Muscle layer of duodenum (tissue), 2 donors: ENCODE measurements around the gene HOMER2.

Experiments used
- H3K27ac ChIP-seq: one replicate; pipeline ENCODE4 v1.7.0; 2013; ENCODE audit warnings: mild to moderate bottlenecking, low read length
- H3K27me3 ChIP-seq: one replicate; pipeline ENCODE4 v1.7.0; 2013; ENCODE audit warnings: low read depth, mild to moderate bottlenecking, control low read depth, low read length
- H3K36me3 ChIP-seq, 2 donors: one replicate each; pipeline ENCODE4 v1.7.0; 2013; ENCODE audit warnings: low read length in 2 of 2, control low read depth in 1 of 2, mild to moderate bottlenecking in 1 of 2; ENCODE audit not compliant: insufficient read depth in 2 of 2, control insufficient read depth in 1 of 2
- H3K4me1 ChIP-seq, 2 donors: one replicate each; pipeline ENCODE4 v1.7.0; 2013; ENCODE audit warnings: low read length in 2 of 2, mild to moderate bottlenecking in 2 of 2, control low read depth in 1 of 2, moderate library complexity in 1 of 2; ENCODE audit not compliant: insufficient read depth in 2 of 2, control insufficient read depth in 1 of 2
- H3K4me3 ChIP-seq, 2 donors: one replicate each; pipeline ENCODE4 v1.7.0; 2013; ENCODE audit warnings: low read length in 2 of 2, low read depth in 1 of 2, mild to moderate bottlenecking in 1 of 2
- H3K9me3 ChIP-seq, 2 donors: one replicate each; pipeline ENCODE4 v1.7.0; 2013; ENCODE audit warnings: low read length in 2 of 2, control low read depth in 1 of 2, mild to moderate bottlenecking in 1 of 2; ENCODE audit not compliant: control insufficient read depth in 1 of 2
- donor health status: healthy.

HOMER2 gene

DNA sequence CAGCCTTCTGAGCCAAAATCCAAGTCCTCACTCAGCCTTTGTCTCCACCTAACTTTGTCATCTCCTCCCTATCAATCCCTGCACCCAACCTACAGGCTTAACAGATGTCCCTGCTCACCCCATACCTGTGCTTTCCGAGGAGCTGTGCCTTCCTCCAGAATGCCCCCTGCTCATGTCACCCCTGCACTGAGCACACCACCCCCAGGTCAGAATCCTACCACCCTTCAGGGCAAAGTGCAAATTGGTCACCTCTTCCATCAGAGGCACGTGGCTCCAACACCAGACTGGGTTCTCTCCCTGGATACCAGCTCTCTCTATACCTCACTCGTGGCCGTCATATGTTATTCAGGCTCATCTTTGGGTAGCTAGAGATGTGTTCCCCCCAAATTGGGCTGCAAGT lies 29.8 kb downstream of the HOMER2 start:
- H3K27me3 ChIP-seq, result no peaks in the 10 kb centered on the region
- H3K4me1 ChIP-seq, result no peaks in the 10 kb centered on the region
- H3K36me3 ChIP-seq, result no peaks in the 10 kb centered on the region
- no peak overlapping the region for H3K27ac ChIP-seq
- H3K9me3 ChIP-seq, result no peaks in the 10 kb centered on the region
- H3K4me3 ChIP-seq, result no peak overlapping the region

DNA sequence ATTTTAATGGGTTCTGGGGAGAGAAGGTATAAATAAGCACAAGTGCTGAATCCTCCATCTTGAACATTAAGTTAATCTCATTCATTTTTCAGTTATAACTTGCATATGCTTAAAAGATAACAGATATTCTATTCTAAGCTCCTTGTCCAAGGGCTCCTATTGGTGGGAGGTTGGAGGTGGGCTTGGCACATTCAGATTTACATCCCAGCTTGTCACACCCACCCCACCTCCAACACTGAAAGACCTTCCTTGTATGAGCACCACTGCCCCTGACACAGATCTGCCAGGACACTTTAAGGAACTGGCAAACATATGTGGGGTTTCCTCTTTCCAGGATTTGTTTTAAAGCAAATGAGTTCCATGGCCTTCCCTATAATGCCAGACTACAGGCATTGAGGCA lies 30.6 kb downstream of the HOMER2 start:
- H3K4me1 ChIP-seq, result no peaks in the 10 kb centered on the region
- H3K9me3 ChIP-seq, result no peaks in the 10 kb centered on the region
- H3K27ac ChIP-seq, result no peak overlapping the region
- H3K36me3 ChIP-seq, result no peaks in the 10 kb centered on the region
- H3K27me3 ChIP-seq, result no peaks in the 10 kb centered on the region
- no peak overlapping the region for H3K4me3 ChIP-seq

DNA sequence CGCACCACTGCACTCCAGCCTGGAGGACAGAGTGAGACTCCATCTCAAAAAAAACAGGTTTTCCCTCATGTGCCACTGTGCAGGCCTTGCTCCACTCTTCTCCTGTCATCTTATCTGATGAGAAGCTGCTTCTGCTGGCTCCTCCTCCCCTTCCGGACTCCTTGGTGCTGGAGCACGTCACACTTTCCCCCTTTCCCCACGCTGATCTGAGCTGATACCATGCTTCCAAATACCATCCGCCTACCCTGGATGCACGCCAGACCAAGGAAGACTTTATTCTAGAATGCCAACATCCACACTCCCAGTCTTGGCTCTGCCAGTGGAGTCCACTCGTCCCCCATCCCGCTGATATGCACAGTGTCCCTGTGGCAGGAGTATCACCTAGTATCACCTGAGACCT lies 31.3 kb downstream of the HOMER2 start:
- Histone ChIP-seq H3K9me3 (no peaks in the 10 kb centered on the region), H3K27ac (no peak overlapping the region), H3K27me3 (no peaks in the 10 kb centered on the region), H3K4me3 (no peak overlapping the region), H3K36me3 (no peaks in the 10 kb centered on the region), H3K4me1 (no peaks in the 10 kb centered on the region)

DNA sequence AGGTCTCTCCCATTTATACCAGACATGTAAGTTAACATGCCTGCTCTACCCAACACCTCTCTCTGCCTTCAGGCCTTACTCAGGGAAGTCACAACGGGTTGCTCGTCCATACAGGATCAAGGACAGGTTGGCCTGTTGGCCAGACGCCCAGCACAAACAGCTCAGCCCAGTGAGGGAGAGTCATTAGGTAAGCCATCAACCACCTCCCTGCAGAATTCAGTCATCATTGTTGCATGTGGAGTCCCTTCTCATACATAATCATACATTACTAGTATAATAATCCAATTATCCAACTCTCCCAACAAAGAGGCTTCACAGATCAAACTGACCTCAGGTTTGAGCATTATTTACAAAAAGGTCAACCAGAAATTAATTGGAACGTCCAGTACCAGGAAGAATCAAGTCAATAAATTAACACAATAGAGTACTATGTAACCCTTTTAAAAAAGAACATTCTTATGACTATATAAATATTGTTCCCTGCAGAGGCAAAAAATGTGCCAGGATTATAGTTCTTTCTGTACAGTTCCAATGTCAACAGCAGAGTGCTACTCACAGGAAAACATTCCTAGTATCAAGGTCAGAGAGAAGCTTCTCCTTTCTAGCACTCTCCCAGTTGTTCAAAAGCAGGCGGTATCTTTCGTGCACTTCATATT lies 33.2 kb downstream of the HOMER2 start:
- H3K9me3 ChIP-seq, result no peaks in the 10 kb centered on the region
- H3K27me3 ChIP-seq, result no peaks in the 10 kb centered on the region
- no peak overlapping the region for H3K4me3 ChIP-seq
- no peaks in the 10 kb centered on the region for H3K36me3 ChIP-seq
- H3K27ac ChIP-seq, result no peak overlapping the region
- H3K4me1 ChIP-seq, result no peaks in the 10 kb centered on the region

DNA sequence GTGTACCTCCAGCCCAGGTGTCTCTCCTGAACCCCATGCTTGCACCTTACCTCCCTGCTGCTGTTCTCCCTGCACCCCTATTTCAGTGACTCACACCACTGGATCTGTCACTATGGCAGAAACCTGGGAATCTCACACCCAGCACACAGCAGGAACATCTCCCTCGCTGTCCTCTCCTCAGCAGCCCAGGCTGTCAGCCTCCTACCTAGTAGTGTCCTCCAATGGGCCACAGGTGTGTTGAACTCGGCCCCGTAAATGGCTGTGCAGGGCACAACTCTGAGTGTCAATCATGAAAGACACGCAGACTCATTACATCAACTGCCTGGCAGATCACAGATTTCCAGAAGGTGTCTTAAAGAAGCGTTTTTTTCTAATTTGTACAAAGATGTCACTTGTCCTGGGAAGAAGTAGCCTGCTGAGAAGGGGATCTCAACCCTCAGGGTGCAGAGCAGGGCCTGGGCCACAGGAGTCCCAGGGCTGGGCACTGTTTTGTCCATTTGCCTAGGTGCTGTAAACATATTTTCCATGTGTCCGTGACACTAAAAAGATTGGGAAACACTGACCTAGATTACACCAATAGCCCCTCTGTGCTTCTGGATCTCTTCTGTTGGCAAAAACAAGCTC lies 33.8 kb downstream of the HOMER2 start:
- H3K4me1 ChIP-seq, result no peaks in the 10 kb centered on the region
- H3K36me3 ChIP-seq, result no peaks in the 10 kb centered on the region
- no peaks in the 10 kb centered on the region for H3K27me3 ChIP-seq
- H3K27ac ChIP-seq, result no peak overlapping the region
- H3K4me3 ChIP-seq, result no peak overlapping the region
- no peaks in the 10 kb centered on the region for H3K9me3 ChIP-seq

DNA sequence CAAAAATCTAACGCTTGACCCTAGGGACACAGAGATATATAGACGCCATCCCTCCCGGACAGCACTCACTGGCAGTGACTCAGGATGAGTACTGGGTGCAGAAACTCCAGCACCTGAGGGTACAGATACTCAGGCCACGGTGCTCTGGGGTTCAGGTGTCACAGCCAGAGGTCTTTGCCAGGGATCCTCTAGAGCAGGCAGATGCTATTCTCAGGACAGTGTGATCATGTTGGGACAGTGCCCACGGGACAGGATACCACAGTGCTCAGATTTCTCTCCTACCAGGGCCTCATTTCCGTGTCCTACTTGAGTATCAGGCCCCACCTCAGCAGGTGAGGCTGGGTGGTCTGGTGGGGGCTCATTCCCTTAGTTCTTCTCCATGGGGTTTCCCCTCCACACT lies 34.4 kb downstream of the HOMER2 start:
- Histone ChIP-seq H3K9me3 (no peaks in the 10 kb centered on the region), H3K27me3 (no peaks in the 10 kb centered on the region), H3K36me3 (no peaks in the 10 kb centered on the region), H3K4me1 (no peaks in the 10 kb centered on the region), H3K4me3 (no peak overlapping the region), H3K27ac (no peak overlapping the region)

DNA sequence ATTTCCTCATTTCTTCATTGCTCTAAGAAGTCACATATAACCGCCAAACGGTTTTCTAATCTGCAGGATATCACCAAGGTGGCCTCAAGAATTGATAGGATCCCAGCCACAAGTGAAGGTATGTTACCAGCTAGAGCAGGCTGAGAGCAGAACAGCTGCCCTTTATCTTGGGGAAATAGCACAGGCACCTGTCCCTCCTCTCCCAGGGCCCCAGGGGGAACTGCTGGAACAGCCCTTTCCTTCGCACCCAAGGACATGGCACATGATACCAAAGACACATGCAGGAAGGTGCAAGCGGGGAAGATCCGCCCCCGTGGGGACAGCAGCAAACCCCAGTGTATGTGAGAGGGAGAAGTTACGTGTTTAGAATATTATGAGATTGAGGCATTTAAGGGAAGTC lies 35.3 kb downstream of the HOMER2 start:
- no peaks in the 10 kb centered on the region for H3K27me3 ChIP-seq
- no peak overlapping the region for H3K4me3 ChIP-seq
- H3K36me3 ChIP-seq, result no peaks in the 10 kb centered on the region
- no peaks in the 10 kb centered on the region for H3K4me1 ChIP-seq
- H3K27ac ChIP-seq, result no peak overlapping the region
- no peaks in the 10 kb centered on the region for H3K9me3 ChIP-seq

DNA sequence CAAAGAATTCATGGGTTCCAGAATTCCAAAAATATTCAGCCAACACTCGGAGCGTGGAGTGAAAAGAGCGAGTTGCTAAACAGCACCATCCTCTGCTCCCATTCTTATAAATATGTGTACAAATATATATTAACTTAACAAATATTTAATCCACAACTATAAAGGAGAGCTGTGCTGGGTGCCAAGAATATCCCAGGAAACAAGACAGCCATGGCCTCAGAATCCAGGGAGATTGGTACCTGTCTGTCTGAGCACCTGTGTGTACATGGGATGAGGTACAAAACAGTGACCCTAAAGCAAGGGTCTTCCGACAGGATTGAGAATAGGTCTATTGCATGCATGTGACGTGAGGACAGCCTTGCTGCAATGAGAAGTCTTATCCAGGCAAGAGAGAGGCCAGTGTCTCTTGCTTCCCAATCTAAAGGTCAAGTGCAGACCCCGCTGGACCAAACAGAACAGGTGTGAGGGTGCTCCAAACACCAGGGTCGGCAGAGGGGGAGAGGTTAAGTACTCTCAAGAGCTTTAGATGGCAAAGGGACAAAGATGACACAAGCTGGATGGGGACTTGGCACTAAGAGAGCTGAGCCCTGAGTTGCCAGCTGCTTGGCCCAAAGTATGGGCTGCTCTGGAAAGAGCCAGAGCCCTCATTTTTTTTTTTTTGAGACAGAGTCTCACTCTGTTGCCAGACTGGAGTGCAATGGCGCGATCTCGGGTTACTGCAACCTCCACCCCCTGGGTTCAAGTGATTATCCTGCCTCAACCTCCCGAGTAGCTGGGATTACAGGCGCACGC lies 36.2 kb downstream of the HOMER2 start:
- Histone ChIP-seq H3K4me1 (no peaks in the 10 kb centered on the region), H3K9me3 (no peaks in the 10 kb centered on the region), H3K27me3 (no peaks in the 10 kb centered on the region), H3K27ac (no peak overlapping the region), H3K4me3 (no peak overlapping the region), H3K36me3 (no peaks in the 10 kb centered on the region)

DNA sequence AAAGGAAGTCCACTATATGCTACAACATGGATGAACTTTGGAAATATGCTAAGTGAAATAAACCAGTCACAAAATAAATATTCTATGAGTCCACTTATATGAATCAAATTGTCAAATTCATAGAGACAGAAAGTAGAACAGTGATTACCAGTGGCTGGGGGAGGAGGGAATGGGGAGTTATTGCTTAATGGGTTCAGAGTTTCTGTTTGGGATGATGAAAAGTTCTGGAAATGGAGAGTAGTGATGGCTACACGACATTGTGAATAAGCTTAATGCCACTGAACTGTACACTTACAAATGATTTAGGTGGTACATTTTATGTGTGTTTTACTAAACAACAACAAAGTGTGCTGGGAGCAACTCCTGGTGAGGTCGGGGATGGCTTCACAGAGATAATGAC lies 38.1 kb downstream of the HOMER2 start:
- H3K4me3 ChIP-seq, result no peak overlapping the region
- no peak overlapping the region for H3K27ac ChIP-seq
- H3K36me3 ChIP-seq, result no peaks in the 10 kb centered on the region
- H3K27me3 ChIP-seq, result no peaks in the 10 kb centered on the region
- H3K4me1 ChIP-seq, result peaks cover 0 to 6% of the 10 kb centered on the region in 2 donors
- H3K9me3 ChIP-seq, result peaks cover 0 to 1% of the 10 kb centered on the region in 2 donors

DNA sequence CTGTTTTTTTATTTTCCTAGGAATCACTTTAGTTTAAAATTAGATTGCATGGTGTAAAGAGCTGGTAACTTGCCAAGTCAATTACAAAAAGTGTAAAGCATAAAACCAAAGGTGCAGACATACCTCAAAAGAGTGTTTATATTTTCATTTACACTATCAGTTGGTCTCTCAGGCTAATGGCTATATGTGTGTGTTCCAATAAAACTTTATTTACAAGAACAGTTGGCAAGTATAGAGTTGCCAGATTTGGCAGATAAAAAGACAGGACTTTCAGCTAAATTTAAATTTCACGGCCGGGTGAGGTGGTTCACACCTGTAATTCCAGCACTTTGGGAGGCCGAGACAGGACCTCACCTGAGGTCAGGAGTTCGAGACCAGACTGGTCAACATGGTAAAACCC lies 41.1 kb downstream of the HOMER2 start:
- H3K27ac ChIP-seq, result no peak overlapping the region
- H3K4me1 ChIP-seq, result peaks cover 0 to 6% of the 10 kb centered on the region in 2 donors
- no peaks in the 10 kb centered on the region for H3K36me3 ChIP-seq
- peaks cover 0 to 10% of the 10 kb centered on the region in 2 donors for H3K9me3 ChIP-seq
- H3K4me3 ChIP-seq, result no peak overlapping the region
- H3K27me3 ChIP-seq, result no peaks in the 10 kb centered on the region

DNA sequence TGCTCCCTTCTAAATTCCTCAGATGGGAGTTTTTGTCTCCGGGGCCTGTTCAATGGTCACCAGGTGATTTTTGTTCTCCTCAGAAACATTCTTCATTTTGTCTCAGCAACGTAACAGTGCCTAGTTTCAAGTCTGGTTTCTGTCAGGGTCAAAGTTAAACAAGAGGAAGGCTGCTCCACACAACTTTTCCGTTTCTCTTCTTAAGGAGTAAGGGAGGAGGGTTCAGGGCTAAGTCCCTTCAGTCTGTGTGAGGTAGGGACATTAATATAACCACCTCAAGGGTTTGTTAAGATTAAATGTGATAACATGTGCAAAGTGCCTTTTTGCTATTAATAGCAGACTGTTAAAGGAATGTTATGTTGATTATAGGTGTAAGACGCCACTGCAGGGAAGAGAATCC lies 41.8 kb downstream of the HOMER2 start:
- H3K4me3 ChIP-seq, result no peak overlapping the region
- no peaks in the 10 kb centered on the region for H3K36me3 ChIP-seq
- no peaks in the 10 kb centered on the region for H3K27me3 ChIP-seq
- H3K4me1 ChIP-seq, result peaks cover 0 to 6% of the 10 kb centered on the region in 2 donors
- peaks cover 0 to 10% of the 10 kb centered on the region in 2 donors for H3K9me3 ChIP-seq
- no peak overlapping the region for H3K27ac ChIP-seq
